Measurements from ENCODE around the gene GZMM. TPM values are rescaled to one million over a fixed set of nuclear protein-coding genes. Genes with fewer than 3 reads are reported as not detected.

The GZMM gene
- total RNA-seq, 2 donors from 2014 or later, result 0.51 TPM; not detected in 1

- H3K9me3 ChIP-seq (ENCODE audit: control insufficient read depth, low read length), result no peaks in the 10 kb centered on the region
- H3K27ac Mint-ChIP-seq, result peak within 1 kb of the TSS; percentile 97
- peaks cover 3% of the 10 kb centered on the region for H3K4me1 ChIP-seq (ENCODE audit: control insufficient read depth, insufficient read depth, low read length)
- H3K9me3 Mint-ChIP-seq, result peaks cover 9% of the 10 kb centered on the region
- H3K4me1 Mint-ChIP-seq, result peaks cover 18% of the 10 kb centered on the region
- peak within 1 kb of the TSS; percentile 88 for H3K4me3 Mint-ChIP-seq
- peaks cover 9% of the 10 kb centered on the region for H3K27me3 Mint-ChIP-seq (ENCODE audit: insufficient read depth)
- DNase-seq, result peak; percentile 99
- H3K36me3 Mint-ChIP-seq (ENCODE audit: low read depth), result peaks cover 12% of the 10 kb centered on the region
- H3K27ac ChIP-seq (ENCODE audit: low read depth, low read length), result peak within 1 kb of the TSS; percentile 96
- H3K36me3 ChIP-seq (ENCODE audit: control insufficient read depth, insufficient read depth, low read length), result peaks cover 20% of the 10 kb centered on the region
- TF ChIP-seq, protein P1, sequence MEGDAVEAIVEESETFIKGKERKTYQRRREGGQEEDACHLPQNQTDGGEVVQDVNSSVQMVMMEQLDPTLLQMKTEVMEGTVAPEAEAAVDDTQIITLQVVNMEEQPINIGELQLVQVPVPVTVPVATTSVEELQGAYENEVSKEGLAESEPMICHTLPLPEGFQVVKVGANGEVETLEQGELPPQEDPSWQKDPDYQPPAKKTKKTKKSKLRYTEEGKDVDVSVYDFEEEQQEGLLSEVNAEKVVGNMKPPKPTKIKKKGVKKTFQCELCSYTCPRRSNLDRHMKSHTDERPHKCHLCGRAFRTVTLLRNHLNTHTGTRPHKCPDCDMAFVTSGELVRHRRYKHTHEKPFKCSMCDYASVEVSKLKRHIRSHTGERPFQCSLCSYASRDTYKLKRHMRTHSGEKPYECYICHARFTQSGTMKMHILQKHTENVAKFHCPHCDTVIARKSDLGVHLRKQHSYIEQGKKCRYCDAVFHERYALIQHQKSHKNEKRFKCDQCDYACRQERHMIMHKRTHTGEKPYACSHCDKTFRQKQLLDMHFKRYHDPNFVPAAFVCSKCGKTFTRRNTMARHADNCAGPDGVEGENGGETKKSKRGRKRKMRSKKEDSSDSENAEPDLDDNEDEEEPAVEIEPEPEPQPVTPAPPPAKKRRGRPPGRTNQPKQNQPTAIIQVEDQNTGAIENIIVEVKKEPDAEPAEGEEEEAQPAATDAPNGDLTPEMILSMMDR (conservative IDR thresholded peaks at IDR 0.05), result no peak
- H3K9ac ChIP-seq (ENCODE audit: extremely low read depth, low read length, poor library complexity, severe bottlenecking), result peak within 1 kb of the TSS; percentile 98
- no peaks in the 10 kb centered on the region for H3K27me3 ChIP-seq (ENCODE audit: control insufficient read depth, insufficient read depth, low read length, poor library complexity, severe bottlenecking)
- H3K4me3 ChIP-seq (ENCODE audit: low read length), result peak within 1 kb of the TSS; percentile 91
- WGBS, 2 experiments (ENCODE audit: insufficient coverage in 1 of 2, insufficient read length in 1 of 2), result 0 to 1% methylated on average over 48 to 79 of the region's 79 CpGs
These were observed 28.4 kb downstream of the GZMM start, which contains the start of gene BSG for GRCh38 chr19:572140-572742. Gene BSG (plus strand): TSS chr19:572596. CDS start chr19:572635, 39 bp downstream.

GRCh38 chr19:572743-573518 is 29.1 kb downstream of the GZMM start:
- H3K27ac Mint-ChIP-seq, result peak overlapping the region; percentile 90
- H3K36me3 ChIP-seq (ENCODE audit: control insufficient read depth, insufficient read depth, low read length), result peaks cover 18% of the 10 kb centered on the region
- peak overlapping the region; percentile 88 for H3K4me3 Mint-ChIP-seq
- peak overlapping the region; percentile 98 for H3K9ac ChIP-seq (ENCODE audit: extremely low read depth, low read length, poor library complexity, severe bottlenecking)
- peaks cover 12% of the 10 kb centered on the region for H3K36me3 Mint-ChIP-seq (ENCODE audit: low read depth)
- H3K9me3 ChIP-seq (ENCODE audit: control insufficient read depth, low read length), result no peaks in the 10 kb centered on the region
- 0% methylated on average over 26 to 55 of the region's 55 CpGs for WGBS, 2 experiments (ENCODE audit: insufficient coverage in 1 of 2, insufficient read length in 1 of 2)
- peaks cover 3% of the 10 kb centered on the region for H3K4me1 ChIP-seq (ENCODE audit: control insufficient read depth, insufficient read depth, low read length)
- peaks cover 9% of the 10 kb centered on the region for H3K27me3 Mint-ChIP-seq (ENCODE audit: insufficient read depth)
- H3K27me3 ChIP-seq (ENCODE audit: control insufficient read depth, insufficient read depth, low read length, poor library complexity, severe bottlenecking), result no peaks in the 10 kb centered on the region
- peak; percentile 73 for DNase-seq
- H3K27ac ChIP-seq (ENCODE audit: low read depth, low read length), result peak overlapping the region; percentile 75
- TF ChIP-seq, protein P1 (conservative IDR thresholded peaks at IDR 0.05), result no peak
- peak overlapping the region; percentile 91 for H3K4me3 ChIP-seq (ENCODE audit: low read length)
- peaks cover 9% of the 10 kb centered on the region for H3K9me3 Mint-ChIP-seq
- peaks cover 18% of the 10 kb centered on the region for H3K4me1 Mint-ChIP-seq

DNA sequence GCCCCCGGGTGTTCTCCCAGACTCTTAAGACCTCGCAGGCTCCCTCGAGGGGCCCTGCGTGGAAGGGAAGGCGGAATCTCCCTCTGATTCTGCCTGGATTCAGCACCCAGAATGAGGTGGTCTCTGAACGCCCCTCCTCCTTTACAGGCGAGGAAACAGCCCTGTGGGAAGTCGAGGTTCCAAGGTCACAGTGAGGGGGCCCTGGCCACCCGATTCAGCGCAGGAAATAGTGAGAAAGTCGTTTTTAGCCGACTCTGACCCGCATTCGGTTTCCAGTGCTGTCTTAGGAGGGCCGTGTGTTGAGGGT is 29.6 kb downstream of the GZMM start:
- no peak for DNase-seq
- H3K27me3 Mint-ChIP-seq (ENCODE audit: insufficient read depth), result peaks cover 9% of the 10 kb centered on the region
- TF ChIP-seq, protein P1 (conservative IDR thresholded peaks at IDR 0.05), result no peak
- Histone ChIP-seq H3K4me1 (ENCODE audit: control insufficient read depth, insufficient read depth, low read length) (peaks cover 3% of the 10 kb centered on the region), H3K36me3 (ENCODE audit: control insufficient read depth, insufficient read depth, low read length) (peaks cover 22% of the 10 kb centered on the region), H3K9me3 (ENCODE audit: control insufficient read depth, low read length) (no peaks in the 10 kb centered on the region), H3K27me3 (ENCODE audit: control insufficient read depth, insufficient read depth, low read length, poor library complexity, severe bottlenecking) (no peaks in the 10 kb centered on the region), H3K4me3 (ENCODE audit: low read length) (peak overlapping the region; percentile 91), H3K9ac (ENCODE audit: extremely low read depth, low read length, poor library complexity, severe bottlenecking) (peak overlapping the region; percentile 98), H3K27ac (ENCODE audit: low read depth, low read length) (peak overlapping the region; percentile 75)
- WGBS, 2 experiments (ENCODE audit: insufficient coverage in 1 of 2, insufficient read length in 1 of 2), result 2 to 5% methylated on average over 12 to 15 of the region's 15 CpGs
- peak overlapping the region; percentile 88 for H3K4me3 Mint-ChIP-seq
- peaks cover 15% of the 10 kb centered on the region for H3K36me3 Mint-ChIP-seq (ENCODE audit: low read depth)
- peak overlapping the region; percentile 89 for H3K27ac Mint-ChIP-seq
- H3K9me3 Mint-ChIP-seq, result peaks cover 9% of the 10 kb centered on the region
- H3K4me1 Mint-ChIP-seq, result peaks cover 18% of the 10 kb centered on the region
